ENCODE results near the gene SOHLH1. TPM values are rescaled to one million over a fixed set of nuclear protein-coding genes. Genes with fewer than 3 reads are reported as not detected.

SOHLH1 gene, protein sequence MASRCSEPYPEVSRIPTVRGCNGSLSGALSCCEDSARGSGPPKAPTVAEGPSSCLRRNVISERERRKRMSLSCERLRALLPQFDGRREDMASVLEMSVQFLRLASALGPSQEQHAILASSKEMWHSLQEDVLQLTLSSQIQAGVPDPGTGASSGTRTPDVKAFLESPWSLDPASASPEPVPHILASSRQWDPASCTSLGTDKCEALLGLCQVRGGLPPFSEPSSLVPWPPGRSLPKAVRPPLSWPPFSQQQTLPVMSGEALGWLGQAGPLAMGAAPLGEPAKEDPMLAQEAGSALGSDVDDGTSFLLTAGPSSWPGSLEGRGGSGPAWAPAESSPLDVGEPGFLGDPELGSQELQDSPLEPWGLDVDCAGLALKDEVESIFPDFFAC
- polyA plus RNA-seq (ENCODE audit: insufficient read length in 10 of 10): under 1 TPM in 7 of 10 donors, not detected in 3; 0.11 to 0.29 (median 0.21) TPM
- long read RNA-seq, donor 1: 0 reads
- long read RNA-seq, donor 2: 0 reads
- long read RNA-seq, donor 3: 0 reads
- long read RNA-seq, donor 4: 0 reads
- long read RNA-seq, donor 5: 0 reads
- long read RNA-seq, donor 6: 0 reads
- long read RNA-seq, donor 7: 0 reads
- long read RNA-seq, donor 8: 0 reads
- long read RNA-seq, donor 9: 0 reads

GRCh38 chr9:135699440-135699839, at the start of gene SOHLH1:
TSS of gene SOHLH1 (minus strand) at chr9:135699481. CDS start at chr9:135699467, 14 bp downstream.
- DNase-seq: no peak

GRCh38 chr9:135748676-135749075, 49.4 kb upstream of the SOHLH1 start:
- DNase-seq: no peak

DNA sequence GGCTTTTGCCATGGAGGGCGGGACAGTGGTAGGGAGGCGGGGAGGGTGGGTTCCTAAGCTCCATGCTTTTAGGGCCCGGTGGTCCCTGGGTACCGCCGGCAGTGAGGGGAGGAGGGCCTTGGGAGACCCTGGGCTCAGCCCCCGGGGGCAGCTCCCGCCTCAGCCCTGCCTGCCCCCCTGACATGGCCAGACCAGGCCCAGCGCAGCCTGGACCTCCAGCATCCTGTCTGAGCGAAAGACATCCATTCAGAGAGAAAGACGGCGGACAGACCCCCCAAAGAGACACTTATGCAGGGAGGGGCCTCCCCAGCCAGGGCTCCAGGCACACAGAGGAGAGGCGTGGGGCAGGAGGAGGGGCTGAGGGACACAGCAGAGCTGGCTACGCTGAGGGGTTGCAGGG, 48.0 kb upstream of the SOHLH1 start:
- no peak for DNase-seq

GRCh38 chr9:135746565-135746964, 47.3 kb upstream of the SOHLH1 start:
- no peak for DNase-seq

DNA sequence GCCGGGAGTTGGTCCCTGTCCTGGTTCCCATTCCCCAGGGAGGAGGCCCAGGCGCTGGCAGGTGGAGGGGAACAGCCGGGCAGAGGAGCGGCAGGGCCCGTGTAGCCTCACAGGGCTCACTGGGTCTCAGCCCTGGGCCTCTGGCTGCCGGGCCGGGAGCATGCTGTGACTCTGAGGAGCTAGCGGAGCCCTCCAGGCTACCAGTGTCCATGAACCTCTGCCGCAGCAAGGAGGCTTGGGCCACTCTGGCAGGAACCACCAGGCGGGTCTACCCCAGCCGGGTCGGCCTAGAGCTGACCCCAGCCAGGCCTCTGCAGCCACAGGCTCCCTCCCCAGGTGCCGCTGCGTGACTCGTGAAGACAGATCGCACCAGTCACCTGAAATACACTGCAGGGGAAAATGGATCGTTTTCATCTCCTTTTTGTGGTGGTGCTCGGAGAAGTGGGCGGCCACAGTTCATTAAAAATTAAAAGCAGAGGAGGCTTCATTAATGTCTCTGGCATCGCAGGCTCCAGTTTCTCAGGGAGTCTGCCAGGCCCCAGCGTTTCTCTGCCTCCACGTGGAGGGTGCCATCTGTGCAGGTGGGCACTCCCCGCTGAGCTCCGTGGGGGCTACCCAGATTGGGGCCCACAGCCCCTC, 46.5 kb upstream of the SOHLH1 start:
- DNase-seq: no peak

- no peak for DNase-seq
Measured at GRCh38 chr9:135745189-135745588, 45.9 kb upstream of the SOHLH1 start.

GRCh38 chr9:135744333-135745070, 45.2 kb upstream of the SOHLH1 start:
- DNase-seq: no peak

- peak; percentile 6 to 47 (median 14) for DNase-seq
Measured at GRCh38 chr9:135743546-135744332, 44.5 kb upstream of the SOHLH1 start.

- no peak for DNase-seq
Measured at GRCh38 chr9:135743021-135743420, 43.7 kb upstream of the SOHLH1 start.

DNA sequence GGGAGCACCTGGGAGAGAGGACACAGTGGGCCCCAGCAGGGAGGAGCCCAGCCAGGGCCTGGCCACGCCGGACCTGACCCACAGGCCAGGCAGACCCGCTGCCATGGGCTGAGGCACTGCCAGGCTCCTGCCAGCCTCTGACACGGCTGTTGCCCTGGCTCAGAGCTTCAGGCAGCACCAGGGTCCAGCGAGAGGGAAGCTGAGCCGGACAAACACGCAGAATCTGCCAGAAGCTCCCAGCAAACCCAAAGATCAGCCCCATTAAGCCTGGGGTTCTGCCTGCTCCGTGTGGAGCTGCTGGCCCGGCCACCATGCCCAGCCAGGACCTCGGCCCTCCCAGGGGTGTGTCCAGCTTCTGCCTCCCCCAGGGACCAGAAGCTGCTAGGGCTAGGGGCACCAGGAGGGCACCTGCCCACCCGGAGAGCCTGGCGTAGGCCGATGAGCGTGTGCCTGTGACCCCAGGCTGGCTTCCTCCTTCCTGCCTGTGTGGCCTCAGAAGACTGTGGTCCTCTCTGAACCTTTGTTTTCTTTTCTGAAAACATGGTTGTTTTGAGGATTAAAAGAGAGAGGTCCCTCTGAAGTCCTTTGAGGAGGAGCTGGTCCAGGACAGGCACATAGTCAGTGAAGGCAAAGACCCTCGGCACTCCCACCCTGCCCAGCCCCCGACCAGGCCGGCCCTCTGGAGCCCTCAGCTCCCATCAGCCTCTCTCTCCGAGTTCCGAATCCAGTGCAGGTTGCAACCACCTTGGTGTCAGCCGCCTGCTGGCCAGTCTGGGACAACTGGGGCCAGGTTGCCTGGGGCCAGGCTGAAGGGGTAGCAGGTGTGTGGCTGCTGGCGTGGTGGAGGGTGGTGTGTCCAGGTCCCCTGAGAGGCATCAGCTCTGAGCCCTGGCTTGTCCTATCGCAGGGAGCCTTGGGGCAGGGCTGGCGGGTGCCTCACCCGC, 42.3 kb upstream of the SOHLH1 start:
- no peak for DNase-seq

DNA sequence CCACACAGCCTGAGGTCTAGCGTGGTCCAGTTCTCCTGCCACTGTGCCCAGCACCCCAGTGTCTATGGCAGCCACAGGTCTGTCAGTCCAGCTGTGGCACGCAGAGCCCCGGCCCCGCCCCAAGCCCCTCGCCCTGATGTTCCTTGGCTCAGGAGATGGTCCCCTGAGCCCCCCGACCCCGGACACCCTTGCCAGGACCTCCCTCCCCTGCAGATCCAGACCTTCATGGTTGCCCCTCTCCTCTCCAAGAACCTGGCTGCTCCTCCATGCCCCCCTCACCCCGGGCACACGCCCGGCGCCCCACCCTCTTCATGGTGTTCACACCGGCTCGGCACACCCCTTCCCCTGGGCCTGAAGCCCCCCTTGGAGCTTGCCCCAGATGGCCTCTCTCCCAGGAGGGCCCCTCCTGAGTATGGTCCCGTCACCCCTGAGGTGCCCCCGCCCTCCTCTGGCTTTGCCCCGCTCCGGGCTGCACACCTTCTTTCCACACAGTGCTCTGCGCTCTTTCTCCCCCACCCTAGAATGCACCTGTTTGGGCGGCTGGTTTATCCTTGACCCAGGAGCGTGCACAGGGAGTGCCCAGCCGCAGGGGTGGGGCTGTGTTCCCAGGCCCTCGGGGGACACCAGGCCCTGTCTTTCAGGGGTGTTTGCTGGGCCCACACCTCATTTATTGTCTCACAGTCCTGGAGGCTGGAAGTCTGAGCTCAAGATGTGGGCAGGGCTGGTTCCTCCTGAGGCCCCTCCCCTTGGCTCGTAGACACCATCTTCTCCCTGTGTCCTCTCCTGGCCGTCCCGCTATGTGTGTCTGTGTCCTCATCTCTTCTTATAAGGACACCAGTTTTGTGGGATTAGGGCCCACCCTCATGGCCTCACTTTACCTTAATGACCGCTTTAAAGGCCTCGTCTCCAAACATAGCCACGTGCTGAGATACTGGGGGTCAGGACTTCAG, 40.3 kb upstream of the SOHLH1 start:
- DNase-seq: no peak

DNA sequence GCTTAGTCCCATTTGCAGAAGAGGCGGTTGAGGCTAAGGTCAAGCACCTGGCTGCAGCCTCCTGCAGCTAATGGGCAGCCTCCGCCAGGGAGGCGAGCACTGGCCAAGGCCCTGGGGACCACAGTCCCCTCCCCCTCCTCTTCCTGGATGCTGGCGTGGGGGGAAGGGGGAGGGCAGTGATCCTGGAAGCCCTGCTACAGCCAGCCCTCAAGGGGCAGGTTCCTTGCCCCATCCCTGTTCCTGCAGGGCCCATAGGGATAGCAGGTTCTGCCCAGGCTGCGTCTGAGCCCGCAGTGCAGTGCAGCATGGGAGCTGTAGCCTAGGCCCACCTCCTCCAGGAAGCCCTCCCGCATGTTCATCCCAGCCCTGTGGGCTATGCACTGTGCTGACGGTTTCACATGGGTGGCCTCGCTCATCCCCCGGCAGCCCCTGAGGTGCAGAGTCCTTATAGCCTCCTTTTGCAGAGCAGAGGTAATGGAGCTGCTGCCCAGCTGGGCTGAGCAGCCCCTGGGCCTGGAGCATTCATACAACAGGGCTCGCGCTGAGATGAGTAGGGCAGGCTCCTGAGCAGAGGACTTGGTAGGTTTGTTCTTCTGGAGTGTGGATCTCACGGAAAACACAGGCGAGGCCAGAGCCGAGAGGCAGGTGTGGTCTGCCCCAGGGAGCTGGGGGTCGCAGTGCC, 38.7 kb upstream of the SOHLH1 start:
- no peak for DNase-seq

GRCh38 chr9:135736979-135737839, 37.9 kb upstream of the SOHLH1 start:
- no peak for DNase-seq

DNA sequence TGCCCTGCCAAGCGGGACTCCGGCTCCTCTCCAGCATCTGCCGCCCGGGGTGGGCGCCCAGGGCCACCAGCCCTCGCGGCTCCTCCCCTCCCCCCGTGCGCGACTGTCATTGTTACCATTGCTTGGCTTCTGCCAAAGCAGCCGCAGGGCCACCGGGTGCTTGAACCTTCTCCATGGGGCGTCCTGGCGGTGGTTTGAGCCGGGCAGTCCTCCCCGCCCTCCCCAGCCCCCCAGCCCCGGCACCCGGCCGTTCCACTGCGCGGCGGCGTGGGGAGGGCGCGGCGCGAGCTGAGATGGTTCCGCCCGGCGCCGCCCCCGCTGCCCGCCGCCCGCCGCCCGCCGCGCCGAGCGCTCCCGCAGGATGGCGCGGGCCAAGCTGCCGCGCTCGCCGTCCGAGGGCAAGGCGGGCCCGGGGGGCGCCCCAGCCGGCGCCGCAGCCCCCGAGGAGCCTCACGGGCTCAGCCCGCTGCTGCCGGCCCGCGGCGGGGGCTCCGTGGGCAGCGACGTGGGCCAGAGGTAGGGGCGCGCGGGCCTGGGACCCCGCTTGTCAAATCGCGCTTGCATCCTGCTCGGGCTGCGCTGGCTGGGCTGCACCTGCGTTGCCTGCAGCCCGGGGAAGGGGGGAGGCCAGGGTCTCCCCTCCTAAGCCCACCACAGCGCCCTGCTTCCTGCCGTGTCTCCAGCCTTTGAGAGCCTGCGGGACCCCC, 37.1 kb upstream of the SOHLH1 start:
- no peak for DNase-seq

GRCh38 chr9:135734616-135735144, 35.4 kb upstream of the SOHLH1 start:
- DNase-seq: no peak

DNA sequence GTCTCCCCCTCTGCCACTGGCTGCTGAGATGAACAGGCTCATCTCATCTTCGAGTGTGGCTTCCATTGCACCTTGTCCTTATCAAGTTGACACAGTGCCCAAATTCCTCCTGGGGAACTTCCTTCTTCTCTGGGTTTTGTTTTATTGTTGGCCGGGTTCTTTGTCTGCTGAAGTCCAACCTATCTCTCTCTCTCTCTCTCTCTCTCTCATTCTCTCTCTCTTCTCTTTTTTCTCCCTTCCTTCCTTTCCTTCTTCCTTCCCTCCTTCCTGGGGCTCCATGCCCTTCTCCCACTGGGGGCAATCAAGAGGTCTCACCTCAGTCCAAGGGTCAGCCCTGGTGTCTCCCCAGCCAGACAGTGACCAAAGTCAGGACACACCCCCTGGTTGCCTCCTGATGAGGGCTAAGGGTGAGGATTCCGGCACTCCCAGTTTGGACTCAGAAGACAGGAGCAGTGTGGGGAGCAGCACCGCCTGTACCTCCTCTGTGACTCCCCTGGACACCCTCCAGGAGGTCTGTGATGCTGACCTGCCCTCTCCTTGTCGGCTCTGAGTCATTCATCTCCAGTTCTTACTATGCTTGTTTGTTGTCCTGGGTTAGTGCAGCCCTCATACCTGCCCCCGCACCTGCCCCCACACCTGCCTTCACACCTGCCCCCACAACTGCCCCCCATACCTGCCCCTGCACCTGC, 33.4 kb upstream of the SOHLH1 start:
- no peak for DNase-seq

All from muscle of back (tissue), 13 donors.